ENCODE data around the gene HSPH1. TPM values are rescaled to one million over a fixed set of nuclear protein-coding genes. Genes with fewer than 3 reads are reported as not detected.

HSPH1 gene
- total and polyA plus RNA-seq, 2 of the 8 experiments (the other 6 are each of a cell fraction or from before 2014, with no cell fraction given) = 14.2 to 145 TPM

GRCh38 chr13:31107109-31107508 lies 54.6 kb downstream of the HSPH1 start:
- CTCF ChIA-PET (ENCODE audit: partially characterized antibody) = interaction anchor here (0.7 to 1.4 kb wide), 2 partner anchors 17 to 447 kb away, joined by 4 to 5 read pairs; no protein-coding TSS in a partner anchor
- H2BK120ac ChIP-seq (replicated peaks; ENCODE audit: low read depth, low read length) = no peak overlapping the region
- no peak overlapping the region for H4K91ac ChIP-seq (replicated peaks; ENCODE audit: insufficient read length, low read length)
- no peak overlapping the region for H4K8ac ChIP-seq (ENCODE audit: extremely low read depth, insufficient read depth, low read length)
- H3K9me3 ChIP-seq (ENCODE audit: insufficient read depth in 2 of 2, low read depth in 1 of 2, low read length in 1 of 2) = no peaks in the 10 kb centered on the region
- no peaks in the 10 kb centered on the region for H3K36me3 ChIP-seq (ENCODE audit: control insufficient read depth in 2 of 4, insufficient read depth in 4 of 4, low read length in 3 of 4)
- H3K27me3 ChIP-seq (replicated peaks in 1 of 4; ENCODE audit: control insufficient read depth in 3 of 4, extremely low read depth in 1 of 4, insufficient read depth in 3 of 4, low read length in 3 of 4) = no peaks in the 10 kb centered on the region; a peak in 1 of 7 replicates
- H2BK5ac ChIP-seq (ENCODE audit: low read depth, low read length) = no peak overlapping the region
- no peak overlapping the region for H4K5ac ChIP-seq (ENCODE audit: insufficient read length, low read depth, low read length)
- no peak overlapping the region for H2AK5ac ChIP-seq (ENCODE audit: low read depth, low read length)
- H3K9ac ChIP-seq (replicated peaks in 1 of 4; ENCODE audit: extremely low read depth in 1 of 4, low read depth in 3 of 4, low read length in 3 of 4) = no peak overlapping the region
- no peak overlapping the region for H2BK20ac ChIP-seq (ENCODE audit: low read length)
- H3K56ac ChIP-seq (replicated peaks; ENCODE audit: insufficient read length, low read depth, low read length) = no peak overlapping the region
- H3K4ac ChIP-seq (replicated peaks; ENCODE audit: insufficient read length, low read depth, low read length) = no peak overlapping the region
- H2AFZ ChIP-seq (ENCODE audit: low read length) = no peak overlapping the region
- no peak overlapping the region for H3K27ac ChIP-seq (ENCODE audit: low read depth, low read length)
- H3K23ac ChIP-seq (ENCODE audit: insufficient read length) = no peak overlapping the region
- no peak overlapping the region for H2BK12ac ChIP-seq (ENCODE audit: low read depth, low read length)
- FAIRE-seq (no peak), DNase-seq (ENCODE audit: low read depth in 1 of 2, low spot score in 2 of 2) (no peak)
- no peak overlapping the region for H3K14ac ChIP-seq (ENCODE audit: insufficient read length)
- H3K79me1 ChIP-seq (ENCODE audit: low read depth, low read length) = no peaks in the 10 kb centered on the region
- WGBS, 2 experiments (ENCODE audit: extremely low coverage in 1 of 2, insufficient coverage in 1 of 2, insufficient read length in 1 of 2, insufficient replicate concordance in 2 of 2, low coverage in 1 of 2, low lambda C conversion rate in 2 of 2, missing lambda C conversion rate in 1 of 2) = 93% methylated on average over 1 of the region's 1 CpG; no CpG with 5 or more reads in 1 of the 2 experiments
- no peaks in the 10 kb centered on the region for H3K23me2 ChIP-seq (ENCODE audit: low read depth, low read length)
- no peaks in the 10 kb centered on the region for H4K20me1 ChIP-seq (replicated peaks in 1 of 2; ENCODE audit: control insufficient read depth in 1 of 2, insufficient read depth in 2 of 2, low read length in 2 of 2)
- no peaks in the 10 kb centered on the region for H3K4me1 ChIP-seq (replicated peaks in 1 of 4; ENCODE audit: control insufficient read depth in 3 of 4, insufficient read depth in 4 of 4, low read length in 3 of 4)
- no peak overlapping the region for H3K18ac ChIP-seq (ENCODE audit: extremely low read depth, low read length)
- TF ChIP-seq NRF1 (IDR thresholded peaks at IDR 0.05; ENCODE audit: low read depth, low read length) = no peak
- TF ChIP-seq RBBP5 (IDR thresholded peaks at IDR 0.05; ENCODE audit: borderline replicate concordance, low read depth, low read length) = no peak
- TF ChIP-seq HDAC6 (IDR thresholded peaks at IDR 0.05; ENCODE audit: low read depth, low read length) = no peak
- TF ChIP-seq MAX (IDR thresholded peaks at IDR 0.05) = no peak
- TF ChIP-seq JUN (IDR thresholded peaks at IDR 0.05; ENCODE audit: low read depth, low read length) = no peak
- no peak for TF ChIP-seq SAP30 (IDR thresholded peaks at IDR 0.05; ENCODE audit: insufficient read depth, insufficient replicate concordance, low read length)
- no peak for TF ChIP-seq EZH2 (IDR thresholded peaks at IDR 0.05; ENCODE audit: low read depth, low read length, severe bottlenecking)
- no peak for TF ChIP-seq POLR2A (IDR thresholded peaks at IDR 0.05; ENCODE audit: control extremely low read depth in 1 of 2, low read depth in 2 of 2, low read length in 2 of 2)
- no peak for TF ChIP-seq TAF7 (optimal IDR thresholded peaks at IDR 0.05; ENCODE audit: borderline replicate concordance, low read depth, low read length)
- no peak for TF ChIP-seq CTCF (IDR thresholded peaks at IDR 0.05; ENCODE audit: control extremely low read depth in 1 of 3, insufficient read depth in 1 of 3, low read depth in 1 of 3, low read length in 3 of 3)
- no peak overlapping the region for H3K4me3 ChIP-seq (ENCODE audit: extremely low read depth in 1 of 4, insufficient read depth in 2 of 4, low read depth in 3 of 4, low read length in 4 of 4)
- POLR2A ChIA-PET (ENCODE audit: partially characterized antibody) = no interaction called here
- H3K79me2 ChIP-seq (ENCODE audit: control insufficient read depth in 1 of 2, insufficient read depth in 2 of 2, low read length in 2 of 2) = no peaks in the 10 kb centered on the region
- no peak overlapping the region for H2BK15ac ChIP-seq (ENCODE audit: low read length)
- H3K4me2 ChIP-seq (ENCODE audit: insufficient read depth in 1 of 2, low read depth in 2 of 2, low read length in 2 of 2) = no peak overlapping the region

Measured in H1 (cell line).